Chondrocyte (in vitro differentiated cells): ENCODE measurements around the gene USP24. TPM values are rescaled to one million over a fixed set of nuclear protein-coding genes. Genes with fewer than 3 reads are reported as not detected.
A peak's percentile ranks its signal among the peaks of the same experiment; 100 is the strongest.

Experiments
- DNase-seq: peaks from one replicate; pipeline ENCODE4 v3.0.0; 2021; ENCODE audit warnings: mixed read lengths, low spot score
- H3K27ac Mint-ChIP-seq: one replicate; pipeline ENCODE4 v1.8.0; 2021; ENCODE audit warnings: mild to moderate bottlenecking, moderate library complexity, mixed read lengths; ENCODE audit not compliant: unreplicated experiment
- H3K27me3 Mint-ChIP-seq: 2 replicates; pipeline ENCODE4 v1.8.0; 2021; ENCODE audit warnings: low read depth, mixed read lengths
- H3K36me3 Mint-ChIP-seq: 2 replicates; pipeline ENCODE4 v1.8.0; 2021; ENCODE audit warnings: low read depth, mixed read lengths
- H3K4me1 Mint-ChIP-seq: 2 replicates; pipeline ENCODE4 v1.8.0; 2021; ENCODE audit warnings: low read depth, mild to moderate bottlenecking, mixed read lengths
- H3K4me3 Mint-ChIP-seq: one replicate; pipeline ENCODE4 v1.8.0; 2021; ENCODE audit warnings: mild to moderate bottlenecking, moderate library complexity, mixed read lengths; ENCODE audit not compliant: unreplicated experiment
- H3K9me3 Mint-ChIP-seq: 2 replicates; pipeline ENCODE4 v1.8.0; 2021; ENCODE audit warnings: low read depth, mixed read lengths
- total RNA-seq: library from RNA; stranded (reverse); gene quantifications from 3 replicates; pipeline ENCODE4 v1.2.1, GENCODE V29; 2021
- TF ChIP-seq, protein P1 (sequence below): fragments of 200-600 bp; sonication (generic); IDR thresholded peaks from 2 replicates; pipeline ENCODE4 v1.5.0; 2021; ENCODE audit warnings: antibody characterized with exemption, mild to moderate bottlenecking, moderate library complexity

USP24 gene
- total RNA-seq, 1 donor from 2014 or later: 25.8 TPM

DNA sequence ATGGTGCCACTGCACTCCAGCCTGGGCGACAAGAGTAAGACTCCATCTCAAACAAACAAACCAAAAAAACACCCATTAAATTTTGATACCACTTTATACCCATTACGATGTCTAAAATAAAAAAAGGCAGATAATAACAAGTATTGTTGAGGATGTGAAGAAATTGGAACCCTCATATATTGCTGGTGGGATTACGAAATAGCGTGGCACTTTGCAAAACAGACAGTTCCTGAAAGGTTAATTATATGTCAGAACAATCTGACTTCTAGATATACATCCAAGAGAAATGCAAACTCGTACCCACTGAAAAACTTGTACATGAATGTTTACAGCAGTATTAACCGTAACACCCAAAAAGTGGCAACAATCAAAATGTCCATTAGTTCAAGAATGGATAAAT, 70.3 kb downstream of the USP24 start:
- H3K36me3 Mint-ChIP-seq: peaks cover 17% of the 10 kb centered on the region
- H3K4me3 Mint-ChIP-seq: no peak overlapping the region
- H3K27me3 Mint-ChIP-seq: no peaks in the 10 kb centered on the region
- H3K9me3 Mint-ChIP-seq: no peaks in the 10 kb centered on the region
- TF ChIP-seq, protein P1, sequence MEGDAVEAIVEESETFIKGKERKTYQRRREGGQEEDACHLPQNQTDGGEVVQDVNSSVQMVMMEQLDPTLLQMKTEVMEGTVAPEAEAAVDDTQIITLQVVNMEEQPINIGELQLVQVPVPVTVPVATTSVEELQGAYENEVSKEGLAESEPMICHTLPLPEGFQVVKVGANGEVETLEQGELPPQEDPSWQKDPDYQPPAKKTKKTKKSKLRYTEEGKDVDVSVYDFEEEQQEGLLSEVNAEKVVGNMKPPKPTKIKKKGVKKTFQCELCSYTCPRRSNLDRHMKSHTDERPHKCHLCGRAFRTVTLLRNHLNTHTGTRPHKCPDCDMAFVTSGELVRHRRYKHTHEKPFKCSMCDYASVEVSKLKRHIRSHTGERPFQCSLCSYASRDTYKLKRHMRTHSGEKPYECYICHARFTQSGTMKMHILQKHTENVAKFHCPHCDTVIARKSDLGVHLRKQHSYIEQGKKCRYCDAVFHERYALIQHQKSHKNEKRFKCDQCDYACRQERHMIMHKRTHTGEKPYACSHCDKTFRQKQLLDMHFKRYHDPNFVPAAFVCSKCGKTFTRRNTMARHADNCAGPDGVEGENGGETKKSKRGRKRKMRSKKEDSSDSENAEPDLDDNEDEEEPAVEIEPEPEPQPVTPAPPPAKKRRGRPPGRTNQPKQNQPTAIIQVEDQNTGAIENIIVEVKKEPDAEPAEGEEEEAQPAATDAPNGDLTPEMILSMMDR: no peak
- H3K4me1 Mint-ChIP-seq: peaks cover 13% of the 10 kb centered on the region
- no peak overlapping the region for H3K27ac Mint-ChIP-seq
- no peak for DNase-seq

DNA sequence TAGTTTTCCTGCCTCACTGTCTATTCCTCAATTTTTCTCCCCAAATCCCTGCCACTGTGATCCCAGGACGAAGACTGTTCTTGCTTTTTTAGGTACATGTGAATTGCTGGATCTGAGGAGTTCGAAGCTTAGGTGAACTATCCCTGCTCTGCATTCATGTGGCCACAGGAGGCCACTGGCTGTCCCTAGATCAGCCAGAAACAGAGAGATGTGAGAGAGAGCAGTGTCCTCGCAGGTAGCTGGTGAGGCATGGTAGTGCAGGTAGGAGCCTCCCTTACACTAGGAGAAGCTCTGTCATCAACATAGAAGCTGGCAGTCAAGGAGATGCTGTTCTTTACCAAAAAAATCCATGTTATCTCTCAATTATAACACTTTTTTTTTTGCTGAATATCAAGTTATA, 71.5 kb downstream of the USP24 start:
- no peak overlapping the region for H3K4me3 Mint-ChIP-seq
- peaks cover 20% of the 10 kb centered on the region for H3K36me3 Mint-ChIP-seq
- peaks cover 13% of the 10 kb centered on the region for H3K4me1 Mint-ChIP-seq
- DNase-seq: no peak
- no peak overlapping the region for H3K27ac Mint-ChIP-seq
- TF ChIP-seq, protein P1: peak; percentile 41
- H3K9me3 Mint-ChIP-seq: no peaks in the 10 kb centered on the region
- no peaks in the 10 kb centered on the region for H3K27me3 Mint-ChIP-seq

DNA sequence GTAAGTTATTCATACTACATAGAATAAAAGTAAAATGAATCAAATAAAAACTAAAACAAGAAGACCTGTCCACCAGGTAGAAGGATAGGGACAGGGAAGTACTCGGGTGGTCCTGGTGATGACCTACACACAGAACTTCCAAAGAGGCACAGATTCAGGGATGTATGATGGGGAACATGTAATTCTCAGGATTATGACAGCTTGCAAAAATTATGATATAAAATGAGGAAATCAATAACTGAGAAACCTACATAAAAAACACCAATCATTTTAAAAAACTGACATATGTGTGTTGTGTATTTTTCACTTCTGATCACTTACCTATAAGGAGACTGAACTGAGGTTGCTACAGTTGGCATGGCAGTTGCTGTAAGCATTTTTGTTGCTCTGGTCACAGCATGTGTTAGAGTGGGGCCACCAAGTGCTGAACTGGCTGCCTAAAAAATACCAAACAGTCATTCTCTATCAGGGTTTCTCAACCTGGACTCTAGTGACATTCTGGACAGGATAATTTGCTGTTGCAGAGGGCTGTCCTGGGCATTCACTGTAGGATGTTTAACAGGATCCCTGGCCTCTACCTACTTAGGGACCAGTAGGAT, 73.8 kb downstream of the USP24 start:
- no peak overlapping the region for H3K4me3 Mint-ChIP-seq
- TF ChIP-seq, protein P1: no peak
- DNase-seq: no peak
- H3K27ac Mint-ChIP-seq: no peak overlapping the region
- peaks cover 11% of the 10 kb centered on the region for H3K4me1 Mint-ChIP-seq
- no peaks in the 10 kb centered on the region for H3K9me3 Mint-ChIP-seq
- no peaks in the 10 kb centered on the region for H3K27me3 Mint-ChIP-seq
- H3K36me3 Mint-ChIP-seq: peaks cover 16% of the 10 kb centered on the region

DNA sequence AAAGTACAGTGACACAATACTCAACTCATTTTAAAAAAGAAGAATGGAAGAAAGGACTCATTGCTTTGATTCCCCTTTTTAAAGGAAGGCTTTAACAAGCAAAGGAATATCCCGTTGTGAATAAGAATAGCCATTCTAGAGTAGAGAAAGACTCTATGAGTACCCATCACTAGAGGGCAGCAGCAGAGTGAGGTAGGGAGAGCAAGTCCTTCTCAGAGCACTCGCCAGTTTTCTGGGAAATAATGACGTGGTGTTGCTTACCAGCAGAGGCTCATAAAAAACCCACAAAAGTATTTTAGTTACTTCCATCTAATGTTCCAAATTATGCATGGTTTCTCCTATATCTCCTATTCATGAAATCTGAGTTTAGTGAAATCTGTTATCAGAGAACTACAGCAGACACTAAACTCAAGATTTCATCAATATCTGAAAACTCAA, 74.6 kb downstream of the USP24 start:
- TF ChIP-seq, protein P1: peak; percentile 95
- Mint-ChIP-seq H3K36me3 (peaks cover 20% of the 10 kb centered on the region), H3K9me3 (no peaks in the 10 kb centered on the region), H3K27me3 (no peaks in the 10 kb centered on the region), H3K4me1 (peaks cover 4% of the 10 kb centered on the region), H3K27ac (peak overlapping the region; percentile 20), H3K4me3 (no peak overlapping the region)
- DNase-seq: no peak

DNA sequence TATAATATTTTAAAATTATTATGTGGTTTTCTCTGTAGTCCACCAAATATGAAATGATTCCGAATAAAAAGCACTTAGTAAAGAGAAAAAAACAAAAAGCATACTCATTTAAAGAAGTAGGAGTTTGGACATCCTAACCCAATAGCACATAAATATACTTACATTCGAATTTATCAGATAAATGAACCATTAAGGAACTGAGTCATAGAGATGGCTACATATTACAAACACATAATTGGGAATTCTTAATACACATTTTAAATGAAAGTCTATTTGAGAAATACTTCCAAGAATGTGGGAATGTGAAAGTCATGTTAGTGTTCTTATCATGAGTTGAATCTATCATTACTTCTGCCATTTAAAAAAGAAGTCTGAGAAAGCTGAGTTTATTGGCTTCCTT, 75.0 kb downstream of the USP24 start:
- no peaks in the 10 kb centered on the region for H3K9me3 Mint-ChIP-seq
- no peak overlapping the region for H3K27ac Mint-ChIP-seq
- H3K4me3 Mint-ChIP-seq: no peak overlapping the region
- peaks cover 4% of the 10 kb centered on the region for H3K4me1 Mint-ChIP-seq
- no peak for DNase-seq
- no peaks in the 10 kb centered on the region for H3K27me3 Mint-ChIP-seq
- H3K36me3 Mint-ChIP-seq: peaks cover 19% of the 10 kb centered on the region
- TF ChIP-seq, protein P1: no peak
